GM12878 (cell line): ENCODE results near the gene NAV3. TPM values are rescaled to one million over a fixed set of nuclear protein-coding genes. Genes with fewer than 3 reads are reported as not detected.

Experiments used
- ATAC-seq: fragments of 200-7000 bp; cut with Tn5 transposase; 3 replicates; pipeline ENCODE4 v1.9.1; 2020; ENCODE audit warnings: mild to moderate bottlenecking, moderate library complexity
- BruUV-seq: library from RNA; stranded (reverse); fragments of 400-500 nt; replicated peaks from 2 replicates; lab custom pipeline; 2021; lab: Mats Ljungman, UMichigan
- CTCF ChIA-PET: fragments of 300-600 bp; sonication (Branson Sonifier 250); formaldehyde crosslinking; extraction: SDS; loops from one replicate; lab custom pipeline; 2021; ENCODE audit warnings: inconsistent platforms; lab: Yijun Ruan, JAX
- POLR2A ChIA-PET: fragments of 350-600 bp; formaldehyde crosslinking; extraction: SDS; loops from one replicate; lab custom pipeline; 2021; ENCODE audit warnings: inconsistent platforms; lab: Charles Lee
- RAD21 ChIA-PET: fragments of 300-600 bp; sonication (Branson Sonifier 250); formaldehyde crosslinking; loops from one replicate; lab custom pipeline; 2023; ENCODE audit warnings: antibody characterized with exemption; ENCODE audit not compliant: unreplicated experiment; lab: Charles Lee
- SMC1A ChIA-PET: fragments of 300-600 bp; sonication (Branson Sonifier 250); formaldehyde crosslinking; loops from one replicate; lab custom pipeline; 2023; ENCODE audit not compliant: unreplicated experiment, uncharacterized antibody; lab: Charles Lee
- DNase-seq: peaks from one replicate; pipeline ENCODE4 v3.0.0-alpha.2; 2011; ENCODE audit warnings: low read depth, low spot score
- FAIRE-seq: peaks from 3 replicates; lab custom pipeline; 2011; peaks lifted over from hg19 to GRCh38; lab: Jason Lieb, UNC
- H2AFZ ChIP-seq: 2 replicates; pipeline ENCODE4 v1.6.0; 2011; ENCODE audit warnings: low read depth, low read length, control low read depth; ENCODE audit not compliant: control insufficient read depth
- H3K27ac ChIP-seq: 2 replicates; pipeline ENCODE4 v1.5.1; 2011; ENCODE audit warnings: control low read depth; ENCODE audit not compliant: control insufficient read depth, insufficient read depth
- H3K27me3 ChIP-seq, 2 experiments: replicated peaks in 1 of 2; 2 replicates each; pipeline versions ENCODE4 v1.6.0 to v1.6.1; 2011; ENCODE audit warnings: low read length in 1 of 2; ENCODE audit not compliant: control insufficient read depth in 2 of 2, insufficient read depth in 2 of 2
- H3K36me3 ChIP-seq, 2 experiments: 2 replicates each; pipeline ENCODE4 v1.5.1; 2011; ENCODE audit warnings: low read length in 1 of 2; ENCODE audit not compliant: control insufficient read depth in 2 of 2, insufficient read depth in 2 of 2
- H3K4me1 ChIP-seq: 2 replicates; pipeline ENCODE4 v1.6.1; 2011; ENCODE audit warnings: mild to moderate bottlenecking, low read length, moderate library complexity, mixed read lengths; ENCODE audit not compliant: control insufficient read depth, insufficient read depth
- H3K4me2 ChIP-seq: 2 replicates; pipeline ENCODE4 v1.6.0; 2011; ENCODE audit warnings: control low read depth; ENCODE audit not compliant: control insufficient read depth, insufficient read depth
- H3K4me3 ChIP-seq: fragments of 200-600 bp; sonication (generic); 2 replicates; pipeline ENCODE4 v1.5.1; 2016
- H3K79me2 ChIP-seq: 2 replicates; pipeline ENCODE4 v1.6.0; 2011; ENCODE audit warnings: low read length; ENCODE audit not compliant: control insufficient read depth, insufficient read depth
- H3K9ac ChIP-seq: 2 replicates; pipeline ENCODE4 v1.8.0; 2011; ENCODE audit warnings: low read length, control low read depth, mixed read lengths; ENCODE audit not compliant: control insufficient read depth, insufficient read depth
- H3K9me3 ChIP-seq: replicated peaks from 3 replicates; pipeline ENCODE4 v1.5.1; 2011; ENCODE audit warnings: mild to moderate bottlenecking, low read length; ENCODE audit not compliant: control insufficient read depth, insufficient read depth
- H4K20me1 ChIP-seq: 2 replicates; pipeline ENCODE4 v1.6.0; 2011; ENCODE audit not compliant: control insufficient read depth, insufficient read depth
- BHLHE40 ChIP-seq, 2 experiments: fragments of 450-650 bp in 1 of 2; IDR thresholded peaks; 2 replicates each; pipeline ENCODE4 v1.6.1; 2011 to 2017; ENCODE audit warnings: low read depth in 2 of 2, borderline replicate concordance in 1 of 2, improper control_type of control experiment in 1 of 2, low read length in 1 of 2, mild to moderate bottlenecking in 1 of 2
- KLF5 ChIP-seq: fragments of 450-650 bp; IDR thresholded peaks from 2 replicates; pipeline ENCODE4 v1.6.1; 2014; ENCODE audit warnings: mild to moderate bottlenecking; ENCODE audit not compliant: partially characterized antibody
- RAD51 ChIP-seq: fragments of 450-650 bp; IDR thresholded peaks from 2 replicates; pipeline ENCODE4 v1.6.1; 2016; ENCODE audit warnings: moderate library complexity, mild to moderate bottlenecking, inconsistent platforms
- RUNX3 ChIP-seq: IDR thresholded peaks from 2 replicates; pipeline ENCODE4 v1.6.1; 2012; ENCODE audit warnings: low read length, inconsistent platforms
- WGBS: methylation state at CpG from one replicate; pipeline ENCODE4 v1.1.6; 2016; ENCODE audit warnings: low lambda C conversion rate; ENCODE audit not compliant: insufficient replicate concordance, insufficient coverage; ENCODE audit errors: missing lambda C conversion rate; 5-methylcytosine and 5-hydroxymethylcytosine counted together
- in situ Hi-C: fragments of 300-500 bp; cut with MboI; formaldehyde crosslinking; loops from 9 replicates; pipeline ENCODE4 v1.14.3; 2018; ENCODE audit warnings: mixed read lengths
- intact Hi-C: fragments of 100-400 bp; cut with micrococcal nuclease; formaldehyde crosslinking; loops from one replicate; pipeline ENCODE4 v1.14.2; 2022; ENCODE audit not compliant: unreplicated experiment
- polyA plus RNA-seq, 11 experiments: library from polyadenylated mRNA; depleted of rRNA in 4 of 11; unstranded in 6 of 11; stranded (reverse) in 5 of 11; fragments of >200 nt; fragmentation: Nextera tagmentation in 4 of 11; fragmentation: Illumina TruSeq in 1 of 11; extraction: Ambion mirVana in 4 of 11; extraction: Trizol in 1 of 11; gene quantifications; 1 replicate in 1 of 11; 2 replicates in 10 of 11; pipeline versions ENCODE4 v1.2.1 to v1.2.3, GENCODE V29; 2011 to 2016; ENCODE audit warnings: inconsistent platforms in 2 of 11, missing spikeins in 2 of 11, low read depth in 1 of 11
- total RNA-seq, 4 experiments: library from RNA; depleted of rRNA in 3 of 4; stranded (reverse); fragments of >200 nt in 3 of 4; fragmentation: Illumina TruSeq in 1 of 4; extraction: Trizol in 1 of 4; gene quantifications; 2 replicates each; pipeline versions ENCODE4 v1.2.1 to v1.2.3, GENCODE V29; 2013 to 2021
- TF ChIP-seq, protein P1 (sequence below): IDR thresholded peaks from 2 replicates; pipeline ENCODE4 v1.6.1; 2012; ENCODE audit warnings: low read length, inconsistent platforms

The NAV3 gene
- total and polyA plus RNA-seq, 10 of the 15 experiments (the other 5 are each of a cell fraction or from before 2014, with no cell fraction given), result 0.05 to 0.51 (median 0.22) TPM; not detected in 1

- Histone ChIP-seq H2AFZ (no peak overlapping the region), H3K36me3 (no peaks in the 10 kb centered on the region), H3K79me2 (no peaks in the 10 kb centered on the region), H4K20me1 (no peaks in the 10 kb centered on the region), H3K27ac (no peak overlapping the region), H3K27me3 (no peaks in the 10 kb centered on the region), H3K4me1 (no peaks in the 10 kb centered on the region), H3K4me2 (no peak overlapping the region), H3K9me3 (no peaks in the 10 kb centered on the region), H3K4me3 (no peak overlapping the region), H3K9ac (no peak overlapping the region)
- TF ChIP-seq RAD51 (peak; percentile 86), KLF5 (no peak), BHLHE40 (IDR thresholded peaks at IDR 0.05; ENCODE audit: borderline replicate concordance in 1 of 2, low read depth in 2 of 2, low read length in 1 of 2) (peak in 1 of 2 experiments; percentile 47; a peak in 1 of 4 replicates)
- ATAC-seq (no peak), FAIRE-seq (no peak), DNase-seq (no peak)
- ChIA-PET CTCF (interaction anchor here (0.7 to 1.5 kb wide), 3 partner anchors 24 to 132 kb away, joined by 3 read pairs; no protein-coding TSS in a partner anchor), POLR2A (no interaction called here), RAD21 (no interaction called here), SMC1A (no interaction called here)
- intact Hi-C loops, result no loop called here
- 0% methylated on average over 1 of the region's 1 CpG for WGBS
- in situ Hi-C loops, result no loop called here
- BruUV-seq, result no TSS peak
These were observed 226.4 kb downstream of the NAV3 start for GRCh38 chr12:78057075-78057474.

GRCh38 chr12:78060186-78060585 lies 229.5 kb downstream of the NAV3 start:
- Histone ChIP-seq H4K20me1 (no peaks in the 10 kb centered on the region), H3K4me3 (no peak overlapping the region), H3K9me3 (no peaks in the 10 kb centered on the region), H3K9ac (no peak overlapping the region), H3K4me2 (no peak overlapping the region), H3K4me1 (no peaks in the 10 kb centered on the region), H2AFZ (no peak overlapping the region), H3K27me3 (no peaks in the 10 kb centered on the region), H3K36me3 (no peaks in the 10 kb centered on the region), H3K79me2 (no peaks in the 10 kb centered on the region), H3K27ac (no peak overlapping the region)
- intact Hi-C loops (no loop called here), in situ Hi-C loops (no loop called here)
- peak; percentile 8; the same call in 1 of the 2 replicates for TF ChIP-seq RUNX3
- TF ChIP-seq, protein P1, sequence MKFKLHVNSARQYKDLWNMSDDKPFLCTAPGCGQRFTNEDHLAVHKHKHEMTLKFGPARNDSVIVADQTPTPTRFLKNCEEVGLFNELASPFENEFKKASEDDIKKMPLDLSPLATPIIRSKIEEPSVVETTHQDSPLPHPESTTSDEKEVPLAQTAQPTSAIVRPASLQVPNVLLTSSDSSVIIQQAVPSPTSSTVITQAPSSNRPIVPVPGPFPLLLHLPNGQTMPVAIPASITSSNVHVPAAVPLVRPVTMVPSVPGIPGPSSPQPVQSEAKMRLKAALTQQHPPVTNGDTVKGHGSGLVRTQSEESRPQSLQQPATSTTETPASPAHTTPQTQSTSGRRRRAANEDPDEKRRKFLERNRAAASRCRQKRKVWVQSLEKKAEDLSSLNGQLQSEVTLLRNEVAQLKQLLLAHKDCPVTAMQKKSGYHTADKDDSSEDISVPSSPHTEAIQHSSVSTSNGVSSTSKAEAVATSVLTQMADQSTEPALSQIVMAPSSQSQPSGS, result no peak
- no TSS peak for BruUV-seq
- ChIA-PET SMC1A (no interaction called here), POLR2A (no interaction called here), CTCF (interaction anchor here (0.5 kb wide), 1 partner anchor 312 kb away, joined by 3 read pairs; no protein-coding TSS in a partner anchor), RAD21 (no interaction called here)
- FAIRE-seq, result no peak
- ATAC-seq, result no peak
- WGBS, result 67% methylated on average over 1 of the region's 1 CpG
- no peak for DNase-seq
